ENCODE results near the gene IER2.

The IER2 gene

DNA sequence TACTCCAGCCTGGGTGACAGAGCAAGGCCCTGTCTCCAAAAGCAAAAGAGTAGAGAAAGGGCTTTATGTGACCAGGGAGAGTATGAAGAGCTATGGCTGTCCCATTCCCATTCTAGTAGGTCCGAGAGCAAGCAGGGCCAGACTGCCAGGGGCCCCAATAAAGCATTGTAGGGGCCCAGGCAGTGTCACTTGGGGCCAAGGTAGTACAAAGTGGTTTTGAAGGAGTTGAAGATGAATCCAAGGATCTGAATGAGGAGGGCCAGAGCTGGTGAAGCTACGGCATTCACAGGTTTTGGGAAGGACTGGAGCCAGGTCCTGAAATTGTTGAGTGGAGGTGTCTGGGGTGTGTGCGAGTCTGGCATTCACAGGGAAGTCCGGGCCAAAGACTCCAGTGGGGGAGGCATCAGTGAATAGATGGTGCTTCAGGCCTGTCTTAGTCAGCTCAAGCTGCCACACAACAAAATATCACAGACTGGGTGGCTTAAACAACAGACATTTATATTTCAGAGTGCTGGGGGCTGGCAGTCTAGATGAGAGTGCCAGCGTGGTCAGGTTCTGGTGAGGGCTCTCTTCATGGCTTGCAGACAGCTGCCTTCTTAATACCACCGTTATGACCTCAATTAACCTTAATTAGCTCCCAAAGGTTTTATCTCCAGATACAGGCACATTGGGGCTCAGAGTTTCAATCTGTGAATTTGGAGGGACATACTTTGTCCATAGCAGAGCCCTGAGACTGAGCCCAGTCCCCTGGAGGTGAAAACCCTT lies 22.2 kb upstream of the IER2 start:
- H3K4me3 ChIP-seq (ENCODE audit: low read length) = no peak overlapping the region
- TF ChIP-seq, protein P1, sequence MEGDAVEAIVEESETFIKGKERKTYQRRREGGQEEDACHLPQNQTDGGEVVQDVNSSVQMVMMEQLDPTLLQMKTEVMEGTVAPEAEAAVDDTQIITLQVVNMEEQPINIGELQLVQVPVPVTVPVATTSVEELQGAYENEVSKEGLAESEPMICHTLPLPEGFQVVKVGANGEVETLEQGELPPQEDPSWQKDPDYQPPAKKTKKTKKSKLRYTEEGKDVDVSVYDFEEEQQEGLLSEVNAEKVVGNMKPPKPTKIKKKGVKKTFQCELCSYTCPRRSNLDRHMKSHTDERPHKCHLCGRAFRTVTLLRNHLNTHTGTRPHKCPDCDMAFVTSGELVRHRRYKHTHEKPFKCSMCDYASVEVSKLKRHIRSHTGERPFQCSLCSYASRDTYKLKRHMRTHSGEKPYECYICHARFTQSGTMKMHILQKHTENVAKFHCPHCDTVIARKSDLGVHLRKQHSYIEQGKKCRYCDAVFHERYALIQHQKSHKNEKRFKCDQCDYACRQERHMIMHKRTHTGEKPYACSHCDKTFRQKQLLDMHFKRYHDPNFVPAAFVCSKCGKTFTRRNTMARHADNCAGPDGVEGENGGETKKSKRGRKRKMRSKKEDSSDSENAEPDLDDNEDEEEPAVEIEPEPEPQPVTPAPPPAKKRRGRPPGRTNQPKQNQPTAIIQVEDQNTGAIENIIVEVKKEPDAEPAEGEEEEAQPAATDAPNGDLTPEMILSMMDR (conservative IDR thresholded peaks at IDR 0.05; ENCODE audit: low read length) = no peak
- no peak for DNase-seq (ENCODE audit: low read depth)

DNA sequence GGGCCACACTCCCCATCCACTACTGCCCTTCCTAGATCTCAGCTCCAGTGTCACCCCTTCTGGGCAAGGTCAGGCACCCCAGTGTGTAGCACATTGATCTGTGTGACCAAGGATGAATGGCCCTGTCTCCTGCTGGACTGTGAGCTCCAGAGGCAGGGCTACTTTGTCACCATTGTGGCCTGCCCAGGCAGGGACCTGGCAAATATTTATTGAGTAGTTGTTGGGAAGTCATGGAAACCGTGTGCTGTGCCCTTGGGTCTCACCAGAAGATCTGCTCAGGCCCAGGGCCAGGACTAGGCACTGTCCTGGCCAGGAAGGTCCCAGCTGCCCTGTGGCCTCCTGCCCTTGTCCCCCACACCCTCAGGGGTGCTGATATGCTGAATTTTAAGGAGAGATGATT lies 21.6 kb upstream of the IER2 start:
- no peak overlapping the region for H3K4me3 ChIP-seq (ENCODE audit: low read length)
- DNase-seq (ENCODE audit: low read depth) = no peak
- TF ChIP-seq, protein P1 (conservative IDR thresholded peaks at IDR 0.05; ENCODE audit: low read length) = no peak

- TF ChIP-seq, protein P1 (conservative IDR thresholded peaks at IDR 0.05; ENCODE audit: low read length) = no peak
- DNase-seq (ENCODE audit: low read depth) = no peak
- H3K4me3 ChIP-seq (ENCODE audit: low read length) = no peak overlapping the region
These were observed 20.8 kb upstream of the IER2 start for GRCh38 chr19:13129384-13129783.

DNA sequence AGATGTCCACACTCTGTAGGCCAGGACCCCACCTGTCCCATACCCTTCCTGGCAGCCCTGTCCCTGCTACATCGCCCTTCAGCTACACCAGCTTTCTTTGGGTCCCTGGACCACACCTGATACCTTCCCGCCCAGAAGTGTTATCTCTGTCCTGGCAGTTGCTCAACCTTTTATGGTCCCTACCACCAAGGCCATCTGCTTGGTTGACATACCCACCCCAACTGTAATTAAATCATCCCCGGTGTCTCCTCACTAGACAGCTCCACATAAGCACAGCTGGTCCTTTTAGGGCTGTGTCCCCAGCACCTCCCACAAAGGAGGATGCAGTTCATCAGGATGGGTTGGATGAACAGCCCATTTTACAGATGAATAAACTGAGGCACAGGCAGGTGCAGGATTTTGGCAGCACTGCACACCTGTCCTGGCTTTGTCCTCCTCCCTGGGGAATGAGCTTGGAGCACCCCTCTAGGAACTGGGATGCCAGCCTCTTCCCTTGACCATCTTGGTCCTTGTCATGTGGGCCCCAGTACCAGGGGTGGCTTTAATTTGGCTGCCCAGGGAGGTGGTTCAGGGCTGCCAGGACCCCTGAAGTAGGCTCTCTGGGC lies 19.2 kb upstream of the IER2 start:
- TF ChIP-seq, protein P1 (conservative IDR thresholded peaks at IDR 0.05; ENCODE audit: low read length) = no peak
- DNase-seq (ENCODE audit: low read depth) = no peak
- H3K4me3 ChIP-seq (ENCODE audit: low read length) = no peak overlapping the region

GRCh38 chr19:13132471-13133180 lies 17.6 kb upstream of the IER2 start:
- no peak overlapping the region for H3K4me3 ChIP-seq (ENCODE audit: low read length)
- TF ChIP-seq, protein P1 (conservative IDR thresholded peaks at IDR 0.05; ENCODE audit: low read length) = no peak
- DNase-seq (ENCODE audit: low read depth) = peak; percentile 78

GRCh38 chr19:13133241-13133870 lies 16.9 kb upstream of the IER2 start:
- TF ChIP-seq, protein P1 (conservative IDR thresholded peaks at IDR 0.05; ENCODE audit: low read length) = no peak
- H3K4me3 ChIP-seq (ENCODE audit: low read length) = no peak overlapping the region
- no peak for DNase-seq (ENCODE audit: low read depth)

All from AG10803 (cell line).